Uterus (tissue), 4 donors: ENCODE measurements around the gene CHCHD4. TPM values are rescaled to one million over a fixed set of nuclear protein-coding genes. Genes with fewer than 3 reads are reported as not detected.
"Not testable (repeated sequence)": the region's sequence is repeated elsewhere in the genome, so short reads cannot be mapped to it uniquely, and the experiment has no call there.

ENCODE experiments used
- DNase-seq, 2 donors: peaks; one replicate each; pipeline ENCODE4 v3.0.0-alpha.2; 2019 to 2020
- H3K27ac ChIP-seq, 2 donors: fragments of 200-600 bp; sonication (generic); 1 replicate in 1 of 2; 2 replicates in 1 of 2; pipeline ENCODE4 v1.5.1; 2016 to 2018
- H3K27me3 ChIP-seq, 2 donors: fragments of 200-600 bp; sonication (generic); one replicate each; pipeline ENCODE4 v1.5.1; 2018 to 2019; ENCODE audit warnings: control low read depth in 1 of 2
- H3K36me3 ChIP-seq, 2 donors: fragments of 200-600 bp; sonication (generic); one replicate each; pipeline ENCODE4 v1.5.1; 2019; ENCODE audit warnings: control low read depth in 1 of 2
- H3K4me1 ChIP-seq, 2 donors: fragments of 200-600 bp; sonication (generic); one replicate each; pipeline ENCODE4 v1.5.1; 2018 to 2019; ENCODE audit warnings: control low read depth in 1 of 2
- H3K4me3 ChIP-seq, 2 donors: fragments of 200-600 bp; sonication (generic); 1 replicate in 1 of 2; 2 replicates in 1 of 2; pipeline ENCODE4 v1.5.1; 2018 to 2019; ENCODE audit warnings: mild to moderate bottlenecking in 1 of 2
- H3K9me3 ChIP-seq, 2 donors: fragments of 200-600 bp; sonication (generic); one replicate each; pipeline ENCODE4 v1.5.1; 2019; ENCODE audit warnings: control low read depth in 1 of 2
- CTCF ChIP-seq, 4 experiments: fragments of 200-600 bp in 2 of 4; fragments of 450-650 bp in 2 of 4; sonication (generic) in 2 of 4; IDR thresholded peaks; one replicate each; pipeline ENCODE4 v1.5.1; 2016 to 2019; ENCODE audit warnings: antibody characterized with exemption in 4 of 4, mild to moderate bottlenecking in 2 of 4, moderate library complexity in 1 of 4
- POLR2A ChIP-seq, 2 donors: fragments of 450-650 bp; IDR thresholded peaks; one replicate each; pipeline ENCODE4 v1.6.1; 2016; ENCODE audit warnings: antibody characterized with exemption in 2 of 2, mild to moderate bottlenecking in 1 of 2, moderate library complexity in 1 of 2
- intact Hi-C: fragments of 100-400 bp; cut with DNase I; formaldehyde crosslinking; loops from one replicate; pipeline ENCODE4 v1.15.1; 2023; ENCODE audit warnings: low total_unique reads
- total RNA-seq, 4 donors: library from RNA; depleted of rRNA in 3 of 4; stranded (reverse); fragments of >200 nt in 3 of 4; gene quantifications; one replicate each; pipeline versions ENCODE4 v1.1.0 to v1.2.4, GENCODE V29; 2014 to 2023
- donor health status: DM: yes; HTN: yes; CAD: no.

Gene CHCHD4
- total RNA-seq, 4 donors from 2014 or later = 6.2 to 12.0 (median 7.8) TPM

DNA sequence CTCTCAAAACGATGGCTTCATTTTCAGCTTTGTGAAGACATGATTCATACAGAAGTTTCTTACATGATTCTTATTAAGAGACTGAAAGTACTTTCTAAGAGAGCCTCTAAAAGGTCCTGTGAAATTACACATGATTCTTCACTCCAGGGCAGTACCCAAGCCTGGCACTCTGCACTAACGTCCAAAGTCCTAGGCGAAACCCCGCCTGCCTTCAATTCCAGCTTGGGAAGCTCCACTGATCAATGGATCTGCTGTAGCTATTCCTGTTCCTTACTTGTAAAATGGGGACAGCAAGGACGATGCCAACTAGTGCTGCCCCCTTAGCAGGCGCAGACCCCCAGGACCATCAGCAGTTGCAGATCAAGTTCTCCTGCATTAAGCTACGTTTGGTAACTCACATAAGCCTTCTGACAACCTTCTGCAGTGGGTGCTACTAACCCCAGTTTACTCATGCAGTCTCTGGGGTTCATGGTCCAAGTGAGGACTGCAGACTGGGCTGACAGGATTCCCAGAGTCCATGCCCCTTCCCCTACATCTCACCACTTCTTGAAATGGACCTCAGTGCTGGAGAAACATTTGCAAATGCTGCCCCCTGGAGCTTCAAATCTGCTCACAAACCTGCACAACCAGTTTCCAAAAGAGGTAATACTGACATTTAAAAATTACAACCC is 10.6 kb downstream of the CHCHD4 start:
- no peak for DNase-seq
- Histone ChIP-seq H3K27ac (no peak overlapping the region), H3K27me3 (no peaks in the 10 kb centered on the region), H3K9me3 (no peaks in the 10 kb centered on the region), H3K4me1 (no peaks in the 10 kb centered on the region), H3K4me3 (no peak overlapping the region), H3K36me3 (no peaks in the 10 kb centered on the region)
- no peak for TF ChIP-seq CTCF (IDR thresholded peaks at IDR 0.05)
- no peak for TF ChIP-seq POLR2A (IDR thresholded peaks at IDR 0.05)
- intact Hi-C loops = no loop called here

- TF ChIP-seq CTCF (IDR thresholded peaks at IDR 0.05) (no peak), POLR2A (IDR thresholded peaks at IDR 0.05) (no peak)
- intact Hi-C loops = no loop called here
- no peaks in the 10 kb centered on the region for H3K36me3 ChIP-seq
- DNase-seq = no peak
- no peaks in the 10 kb centered on the region for H3K4me1 ChIP-seq
- no peak overlapping the region for H3K27ac ChIP-seq
- H3K27me3 ChIP-seq = no peaks in the 10 kb centered on the region
- no peaks in the 10 kb centered on the region for H3K9me3 ChIP-seq
- H3K4me3 ChIP-seq = no peak overlapping the region
Observed at GRCh38 chr3:14110699-14111098, 14.0 kb downstream of the CHCHD4 start.

GRCh38 chr3:14109821-14110220 is 14.8 kb downstream of the CHCHD4 start:
- DNase-seq, H3K27ac ChIP-seq, H3K9me3 ChIP-seq, H3K36me3 ChIP-seq, H3K27me3 ChIP-seq, H3K4me3 ChIP-seq, H3K4me1 ChIP-seq, intact Hi-C loops: not testable (repeated sequence)

GRCh38 chr3:14097616-14098391 is 26.9 kb downstream of the CHCHD4 start:
- Histone ChIP-seq H3K4me1 (no peaks in the 10 kb centered on the region), H3K36me3 (no peaks in the 10 kb centered on the region)
- TF ChIP-seq CTCF (IDR thresholded peaks at IDR 0.05) (no peak), POLR2A (IDR thresholded peaks at IDR 0.05) (no peak)

DNA sequence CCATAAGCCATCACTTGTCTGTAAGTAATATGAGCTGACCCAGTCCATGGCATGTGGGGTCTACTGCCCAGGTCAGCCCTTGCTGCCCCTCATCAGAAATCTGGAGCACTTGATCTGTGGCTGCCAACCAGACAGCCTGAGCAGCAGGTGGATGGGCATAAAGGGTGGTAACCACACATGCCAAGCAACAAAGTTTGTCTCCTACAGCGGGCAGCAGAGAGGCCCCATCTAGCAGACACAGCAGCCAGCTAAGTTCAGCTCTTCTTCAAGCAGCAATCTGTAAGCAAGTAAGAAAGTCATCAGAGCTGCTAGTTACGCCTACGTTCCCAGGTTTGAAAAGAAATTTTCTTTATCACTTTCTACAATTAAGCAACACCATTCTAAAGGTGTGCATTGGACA is 27.9 kb downstream of the CHCHD4 start:
- Histone ChIP-seq H3K36me3 (no peaks in the 10 kb centered on the region), H3K27me3 (no peaks in the 10 kb centered on the region), H3K9me3 (no peaks in the 10 kb centered on the region), H3K27ac (no peak overlapping the region), H3K4me1 (no peaks in the 10 kb centered on the region), H3K4me3 (no peak overlapping the region)
- intact Hi-C loops = no loop called here
- no peak for DNase-seq
- no peak for TF ChIP-seq POLR2A (IDR thresholded peaks at IDR 0.05)
- TF ChIP-seq CTCF (IDR thresholded peaks at IDR 0.05) = no peak

More at GRCh38 chr3:14097616-14098391, 26.9 kb downstream of the CHCHD4 start:
- DNase-seq = no peak
- H3K27ac ChIP-seq = no peak overlapping the region
- H3K4me3 ChIP-seq = no peak overlapping the region
- no peaks in the 10 kb centered on the region for H3K9me3 ChIP-seq
- no peaks in the 10 kb centered on the region for H3K27me3 ChIP-seq
- intact Hi-C loops = no loop called here
